ENCODE measurements around the gene RUFY3.
"Not testable (repeated sequence)": the region's sequence is repeated elsewhere in the genome, so short reads cannot be mapped to it uniquely, and the experiment has no call there.

RUFY3 gene

GRCh38 chr4:70706044-70706461 is 15.7 kb upstream of the RUFY3 start:
- no peak for DNase-seq (ENCODE audit: low read depth)

GRCh38 chr4:70706516-70706915 is 15.2 kb upstream of the RUFY3 start:
- DNase-seq (ENCODE audit: low read depth): no peak

GRCh38 chr4:70709611-70710205 is 12.1 kb upstream of the RUFY3 start:
- no peak for DNase-seq (ENCODE audit: low read depth)

GRCh38 chr4:70711599-70711998 is 10.2 kb upstream of the RUFY3 start:
- DNase-seq (ENCODE audit: low read depth): no peak

- DNase-seq (ENCODE audit: low read depth): no peak
Observed at GRCh38 chr4:70712150-70712549, 9.6 kb upstream of the RUFY3 start.

GRCh38 chr4:70712604-70713452 is 8.9 kb upstream of the RUFY3 start:
- no peak for DNase-seq (ENCODE audit: low read depth)

- DNase-seq (ENCODE audit: low read depth): no peak
Observed at GRCh38 chr4:70713453-70714078, 8.2 kb upstream of the RUFY3 start.

GRCh38 chr4:70714079-70714887 is 7.5 kb upstream of the RUFY3 start:
- no peak for DNase-seq (ENCODE audit: low read depth)

GRCh38 chr4:70715097-70715496 is 6.7 kb upstream of the RUFY3 start:
- DNase-seq (ENCODE audit: low read depth): no peak

- no peak for DNase-seq (ENCODE audit: low read depth)
Observed at GRCh38 chr4:70718811-70719604, 2.8 kb upstream of the RUFY3 start.

- peak; percentile 9 for DNase-seq (ENCODE audit: low read depth)
Observed at GRCh38 chr4:70722199-70722791, 531 bp downstream of the RUFY3 start.

- no peak for DNase-seq (ENCODE audit: low read depth)
Observed at GRCh38 chr4:70724463-70724862, 2.7 kb downstream of the RUFY3 start.

GRCh38 chr4:70725633-70726032 is 3.9 kb downstream of the RUFY3 start:
- no peak for DNase-seq (ENCODE audit: low read depth)

- not testable (repeated sequence) for DNase-seq (ENCODE audit: low read depth)
Observed at GRCh38 chr4:70726515-70726914, 4.8 kb downstream of the RUFY3 start.

- DNase-seq (ENCODE audit: low read depth): no peak
Observed at GRCh38 chr4:70728091-70728490, 6.3 kb downstream of the RUFY3 start.

GRCh38 chr4:70732878-70733277 is 11.1 kb downstream of the RUFY3 start:
- not testable (repeated sequence) for DNase-seq (ENCODE audit: low read depth)

- peak; percentile 1 for DNase-seq (ENCODE audit: low read depth)
Observed at GRCh38 chr4:70734168-70734954, 12.6 kb downstream of the RUFY3 start.

- no peak for DNase-seq (ENCODE audit: low read depth)
Observed at GRCh38 chr4:70734971-70735370, 13.2 kb downstream of the RUFY3 start.

- DNase-seq (ENCODE audit: low read depth): not testable (repeated sequence)
Observed at GRCh38 chr4:70735915-70736314, 14.2 kb downstream of the RUFY3 start.

GRCh38 chr4:70737006-70737405 is 15.2 kb downstream of the RUFY3 start:
- no peak for DNase-seq (ENCODE audit: low read depth)
